KMS-11 (cell line): ENCODE measurements around the gene DRG1.
"Not testable (repeated sequence)": the region's sequence is repeated elsewhere in the genome, so short reads cannot be mapped to it uniquely, and the experiment has no call there.

ENCODE experiments used
- H2AFZ ChIP-seq: fragments of 200-600 bp; sonication (generic); 2 replicates; pipeline ENCODE4 v1.6.1; 2016; ENCODE audit warnings: antibody characterized with exemption, mixed run types, low read depth
- H3K27ac ChIP-seq: fragments of 200-600 bp; sonication (generic); 2 replicates; pipeline ENCODE4 v1.6.1; 2016; ENCODE audit warnings: mild to moderate bottlenecking, mixed run types
- H3K27me3 ChIP-seq: fragments of 200-600 bp; sonication (generic); 2 replicates; pipeline ENCODE4 v1.6.1; 2017; ENCODE audit warnings: mild to moderate bottlenecking, low read depth, mixed run types, moderate library complexity; ENCODE audit not compliant: insufficient read depth
- H3K36me3 ChIP-seq: fragments of 200-600 bp; sonication (generic); 2 replicates; pipeline ENCODE4 v1.6.1; 2017; ENCODE audit warnings: mild to moderate bottlenecking, mixed run types; ENCODE audit not compliant: insufficient read depth
- H3K4me1 ChIP-seq: fragments of 200-600 bp; sonication (generic); 2 replicates; pipeline ENCODE4 v1.6.1; 2016; ENCODE audit warnings: mild to moderate bottlenecking, low read depth, mixed run types; ENCODE audit not compliant: poor library complexity, severe bottlenecking
- H3K4me2 ChIP-seq: fragments of 200-600 bp; sonication (generic); 2 replicates; pipeline ENCODE4 v1.7.0; 2016; ENCODE audit warnings: mild to moderate bottlenecking, mixed run types
- H3K4me3 ChIP-seq: fragments of 200-600 bp; sonication (generic); IDR thresholded peaks from 2 replicates; pipeline ENCODE4 v1.6.1; 2017; ENCODE audit warnings: low read depth, low read length, mixed read lengths; ENCODE audit not compliant: insufficient read depth
- H3K79me2 ChIP-seq: fragments of 200-600 bp; sonication (generic); 2 replicates; pipeline ENCODE4 v1.6.1; 2016; ENCODE audit warnings: low read depth, mixed run types; ENCODE audit not compliant: insufficient read depth
- H3K9ac ChIP-seq: fragments of 200-600 bp; sonication (generic); 2 replicates; pipeline ENCODE4 v1.6.1; 2016; ENCODE audit warnings: mild to moderate bottlenecking, mixed run types
- H4K20me1 ChIP-seq: fragments of 200-600 bp; sonication (generic); 2 replicates; pipeline ENCODE4 v1.6.1; 2016; ENCODE audit warnings: mild to moderate bottlenecking, mixed run types; ENCODE audit not compliant: insufficient read depth
- CTCF ChIP-seq: fragments of 200-600 bp; sonication (generic); conservative IDR thresholded peaks from 2 replicates; pipeline ENCODE4 v1.6.1; 2017; ENCODE audit warnings: low read depth, mild to moderate bottlenecking, antibody characterized with exemption, low read length, moderate library complexity, mixed read lengths

The DRG1 gene

GRCh38 chr22:31400023-31400397 lies 606 bp downstream of the DRG1 start:
- Histone ChIP-seq H3K79me2 (peaks cover 54% of the 10 kb centered on the region), H3K4me1 (peaks cover 20% of the 10 kb centered on the region), H3K27me3 (no peaks in the 10 kb centered on the region), H3K27ac (peak overlapping the region; percentile 65), H3K36me3 (peaks cover 3% of the 10 kb centered on the region; the same call in 1 of the 2 replicates), H4K20me1 (no peaks in the 10 kb centered on the region), H3K4me3 (no peak overlapping the region), H3K4me2 (peak overlapping the region; percentile 93), H3K9ac (peak overlapping the region; percentile 88), H2AFZ (peak overlapping the region; percentile 89)
- no peak for TF ChIP-seq CTCF

GRCh38 chr22:31402350-31402749 lies 2.9 kb downstream of the DRG1 start:
- not testable (repeated sequence) for H3K36me3 ChIP-seq, H3K9ac ChIP-seq, H3K27me3 ChIP-seq, H3K4me3 ChIP-seq, H4K20me1 ChIP-seq, H3K27ac ChIP-seq, H3K4me2 ChIP-seq, H2AFZ ChIP-seq
- Histone ChIP-seq H3K79me2 (peaks cover 61% of the 10 kb centered on the region), H3K4me1 (peaks cover 20% of the 10 kb centered on the region)

GRCh38 chr22:31425331-31426050 lies 26.1 kb downstream of the DRG1 start:
- no peaks in the 10 kb centered on the region for H3K4me1 ChIP-seq
- no peaks in the 10 kb centered on the region for H3K27me3 ChIP-seq
- no peaks in the 10 kb centered on the region for H3K79me2 ChIP-seq
- H3K36me3 ChIP-seq, result peaks cover 14% of the 10 kb centered on the region
- H3K4me3 ChIP-seq, result no peak overlapping the region
- H3K9ac ChIP-seq, result no peak overlapping the region
- TF ChIP-seq CTCF, result no peak
- no peak overlapping the region for H3K4me2 ChIP-seq
- no peaks in the 10 kb centered on the region for H4K20me1 ChIP-seq
- no peak overlapping the region for H2AFZ ChIP-seq
- H3K27ac ChIP-seq, result no peak overlapping the region

- Histone ChIP-seq H3K27ac (no peak overlapping the region), H3K4me1 (no peaks in the 10 kb centered on the region), H3K36me3 (peaks cover 17% of the 10 kb centered on the region; the same call in 1 of the 2 replicates), H3K9ac (no peak overlapping the region), H3K27me3 (no peaks in the 10 kb centered on the region), H4K20me1 (no peaks in the 10 kb centered on the region), H2AFZ (no peak overlapping the region), H3K79me2 (no peaks in the 10 kb centered on the region), H3K4me2 (no peak overlapping the region), H3K4me3 (no peak overlapping the region)
- no peak for TF ChIP-seq CTCF
Observed at GRCh38 chr22:31431950-31432349, 32.5 kb downstream of the DRG1 start.

GRCh38 chr22:31436132-31436531 lies 36.7 kb downstream of the DRG1 start:
- no peaks in the 10 kb centered on the region for H3K4me1 ChIP-seq
- no peak overlapping the region for H3K4me2 ChIP-seq
- peaks cover 18% of the 10 kb centered on the region; the same call in 1 of the 2 replicates for H3K36me3 ChIP-seq
- H3K9ac ChIP-seq, result no peak overlapping the region
- H4K20me1 ChIP-seq, result no peaks in the 10 kb centered on the region
- TF ChIP-seq CTCF, result no peak
- no peak overlapping the region for H3K4me3 ChIP-seq
- H3K27me3 ChIP-seq, result no peaks in the 10 kb centered on the region
- no peaks in the 10 kb centered on the region for H3K79me2 ChIP-seq
- no peak overlapping the region for H3K27ac ChIP-seq
- no peak overlapping the region for H2AFZ ChIP-seq
